Inflammatory macrophage treated with lipopolysaccharide for 1 hour (primary cell): Measurements from ENCODE around the gene RSAD1.
"Not testable (repeated sequence)": the region's sequence is repeated elsewhere in the genome, so short reads cannot be mapped to it uniquely, and the experiment has no call there.

Experiments
- DNase-seq, 2 donors: peaks; one replicate each; pipeline ENCODE4 v3.0.0-alpha.2; 2020 to 2022

RSAD1 gene

DNA sequence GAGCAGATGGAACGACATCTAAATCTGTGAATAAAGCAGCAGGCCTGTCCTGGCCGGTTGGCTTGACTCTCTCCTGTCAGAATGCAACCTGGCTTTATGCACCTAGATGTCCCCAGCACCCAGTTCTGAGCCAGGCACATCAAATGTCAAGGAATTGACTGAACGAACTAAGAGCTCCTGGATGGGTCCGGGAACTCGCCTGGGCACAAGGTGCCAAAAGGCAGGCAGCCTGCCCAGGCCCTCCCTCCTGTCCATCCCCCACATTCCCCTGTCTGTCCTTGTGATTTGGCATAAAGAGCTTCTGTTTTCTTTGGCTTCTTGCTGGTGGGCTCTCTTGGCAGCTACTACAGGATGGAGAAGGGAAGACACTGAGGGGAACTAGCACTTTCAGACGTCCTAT lies 4.1 kb upstream of the RSAD1 start:
- DNase-seq: no peak

DNA sequence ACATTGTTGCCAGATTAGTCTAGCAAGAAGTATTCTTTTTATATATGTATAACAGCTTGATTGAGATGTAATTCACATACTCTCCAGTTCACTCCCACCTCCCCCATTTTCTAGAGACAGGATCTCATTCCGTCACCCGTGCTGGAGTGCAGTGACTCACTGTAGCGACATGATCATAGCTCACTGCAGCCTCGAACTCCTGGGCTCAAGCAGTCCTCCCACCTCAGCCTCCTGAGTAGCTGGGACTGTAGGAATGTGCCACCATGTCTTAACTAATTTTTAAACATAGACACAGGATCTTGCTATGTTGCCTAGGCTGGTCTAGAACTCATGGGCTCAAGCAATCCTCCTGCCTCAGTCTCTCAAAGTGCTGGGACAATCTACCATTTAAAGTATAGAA lies 3.3 kb upstream of the RSAD1 start:
- DNase-seq: no peak

DNA sequence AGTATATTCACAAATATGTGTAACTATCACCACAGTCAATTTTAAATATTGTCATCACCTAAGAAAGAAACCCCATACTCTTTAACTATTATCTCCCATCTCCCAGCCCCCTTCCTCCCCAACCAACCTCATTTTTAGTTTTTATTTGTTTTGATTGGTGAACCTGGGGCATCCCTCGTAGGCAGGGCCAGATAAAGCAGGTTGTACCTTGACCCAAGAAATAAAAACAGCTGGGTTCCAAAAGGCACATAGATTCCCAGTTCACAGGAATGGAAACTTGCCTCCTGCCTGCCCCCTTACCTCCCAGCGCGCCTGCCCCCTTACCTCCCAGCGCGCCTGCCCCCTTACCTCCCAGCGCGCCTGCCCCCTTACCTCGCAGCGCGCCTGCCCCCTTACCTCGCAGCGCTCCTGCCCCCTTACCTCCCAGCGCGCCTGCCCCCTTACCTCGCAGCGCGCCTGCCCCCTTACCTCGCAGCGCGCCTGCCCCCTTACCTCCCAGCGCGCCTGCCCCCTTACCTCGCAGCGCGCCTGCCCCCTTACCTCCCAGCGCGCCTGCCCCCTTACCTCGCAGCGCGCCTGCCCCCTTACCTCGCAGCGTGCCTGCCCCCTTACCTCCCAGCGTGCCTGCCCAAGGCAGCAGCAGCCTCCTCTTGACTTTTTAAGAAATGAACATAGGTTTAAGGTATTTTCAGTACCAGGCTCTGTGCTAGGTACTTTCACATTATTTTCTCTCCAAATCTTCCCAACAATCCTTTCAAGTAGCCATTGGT lies 2.7 kb upstream of the RSAD1 start:
- DNase-seq: not testable (repeated sequence)

DNA sequence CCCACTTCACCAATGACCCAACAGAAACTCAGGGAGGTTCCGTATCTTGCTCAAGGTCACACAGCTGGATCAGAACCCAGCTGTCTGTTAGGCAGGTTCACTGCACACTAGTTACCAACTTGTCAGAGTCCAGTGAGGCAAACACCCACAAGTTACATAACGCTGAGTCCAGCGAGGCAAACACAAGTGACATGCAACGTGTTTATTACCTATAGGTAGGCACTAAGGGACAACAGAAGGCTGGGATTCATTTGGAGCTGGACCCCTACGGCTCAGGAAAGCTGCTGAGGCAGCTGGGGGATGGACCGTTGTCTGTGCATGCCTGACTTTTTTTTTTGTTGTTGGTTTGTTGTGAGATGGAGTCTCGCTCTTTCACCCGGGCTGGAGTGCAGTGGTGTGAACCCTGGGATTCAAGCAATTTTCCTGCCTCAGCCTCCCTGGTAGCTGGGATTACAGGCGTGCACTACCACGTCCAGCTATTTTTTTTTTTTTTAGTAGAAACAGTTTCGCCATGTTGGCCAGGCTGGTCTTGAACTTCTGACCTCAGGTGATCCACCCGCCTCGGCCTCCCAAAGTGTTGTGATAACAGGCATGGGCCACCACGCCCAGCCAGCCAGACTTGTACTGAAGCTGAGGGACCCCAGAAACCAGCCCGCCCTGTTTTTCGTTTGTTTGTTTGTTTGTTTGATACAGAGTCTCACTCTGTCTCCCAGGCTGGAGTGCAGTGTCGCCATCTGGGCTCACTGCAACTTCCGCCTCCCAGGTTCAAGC lies 1.9 kb upstream of the RSAD1 start:
- DNase-seq: no peak

DNA sequence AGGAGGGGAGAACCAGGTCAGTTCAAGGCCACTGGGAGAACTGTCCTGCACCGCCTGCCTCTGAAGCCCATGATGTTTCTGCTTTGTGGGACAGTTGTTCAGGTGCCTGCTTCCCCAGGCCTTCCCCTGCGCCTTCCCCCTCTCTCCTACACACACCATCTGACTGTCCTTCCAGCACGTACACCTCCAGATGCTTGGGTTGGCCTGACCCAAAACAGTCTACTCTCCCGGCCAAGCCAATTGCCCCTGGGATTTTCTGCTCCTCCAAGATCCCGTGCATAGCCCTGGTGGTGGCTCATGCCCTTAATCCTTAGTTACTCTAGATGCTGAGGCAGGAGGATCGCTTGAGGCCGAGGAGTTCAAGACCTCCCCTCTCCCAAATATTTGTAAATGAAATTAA lies 684 bp upstream of the RSAD1 start:
- no peak for DNase-seq

DNA sequence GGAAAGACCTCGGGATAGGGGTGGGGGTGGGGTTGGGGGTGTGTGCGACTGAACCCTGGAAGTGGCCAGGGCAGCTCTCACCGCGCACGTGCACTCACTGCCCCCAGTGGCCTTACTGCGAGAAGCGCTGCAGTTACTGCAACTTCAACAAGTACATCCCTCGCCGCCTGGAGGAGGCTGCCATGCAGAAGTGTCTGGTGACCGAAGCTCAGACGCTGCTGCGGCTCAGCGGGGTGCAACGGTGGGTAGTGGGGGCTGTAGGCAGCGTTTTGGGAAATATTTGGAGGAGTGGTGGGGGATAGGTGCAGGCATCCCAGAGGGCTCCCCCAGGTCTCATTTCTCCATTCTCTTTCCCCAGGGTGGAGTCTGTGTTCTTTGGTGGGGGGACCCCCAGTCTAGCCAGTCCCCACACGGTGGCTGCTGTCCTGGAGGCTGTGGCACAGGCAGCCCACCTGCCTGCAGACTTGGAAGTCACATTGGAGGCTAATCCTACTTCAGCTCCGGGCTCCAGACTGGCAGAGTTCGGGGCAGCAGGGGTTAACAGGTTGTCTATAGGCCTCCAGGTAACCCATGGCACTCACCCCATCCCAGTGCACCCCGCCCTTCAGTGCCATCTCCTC lies 972 bp downstream of the RSAD1 start:
- peak; percentile 66 to 69 for DNase-seq

DNA sequence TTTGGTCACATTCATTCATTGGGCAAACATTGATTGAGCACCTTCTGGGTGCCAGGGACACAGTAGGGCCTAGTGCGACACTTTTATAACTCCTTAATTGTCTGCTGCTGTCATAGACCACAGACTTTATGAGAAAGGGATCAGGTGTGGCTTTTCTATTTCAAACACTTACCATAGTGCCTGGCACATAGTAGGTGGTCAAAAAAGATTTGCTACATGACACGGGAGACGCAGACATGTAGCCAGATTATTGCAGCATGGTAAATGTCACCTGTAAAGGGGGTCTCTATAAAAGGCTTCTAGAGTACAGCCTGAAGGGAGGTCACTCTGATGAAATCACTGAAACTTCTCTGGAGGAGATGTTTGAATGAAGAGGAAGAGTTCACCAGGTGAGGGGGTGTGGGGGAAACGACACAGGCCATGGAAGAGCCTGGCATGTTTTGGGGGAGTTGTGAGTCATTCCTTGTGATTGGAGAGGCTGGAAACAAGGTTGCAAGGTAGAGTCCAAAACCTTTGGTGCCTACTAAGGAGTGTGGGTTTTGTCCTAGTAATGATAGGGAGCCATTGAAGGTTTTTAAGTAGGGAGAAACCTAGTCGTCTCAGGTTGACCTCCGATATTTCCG lies 1.6 kb downstream of the RSAD1 start:
- no peak for DNase-seq

DNA sequence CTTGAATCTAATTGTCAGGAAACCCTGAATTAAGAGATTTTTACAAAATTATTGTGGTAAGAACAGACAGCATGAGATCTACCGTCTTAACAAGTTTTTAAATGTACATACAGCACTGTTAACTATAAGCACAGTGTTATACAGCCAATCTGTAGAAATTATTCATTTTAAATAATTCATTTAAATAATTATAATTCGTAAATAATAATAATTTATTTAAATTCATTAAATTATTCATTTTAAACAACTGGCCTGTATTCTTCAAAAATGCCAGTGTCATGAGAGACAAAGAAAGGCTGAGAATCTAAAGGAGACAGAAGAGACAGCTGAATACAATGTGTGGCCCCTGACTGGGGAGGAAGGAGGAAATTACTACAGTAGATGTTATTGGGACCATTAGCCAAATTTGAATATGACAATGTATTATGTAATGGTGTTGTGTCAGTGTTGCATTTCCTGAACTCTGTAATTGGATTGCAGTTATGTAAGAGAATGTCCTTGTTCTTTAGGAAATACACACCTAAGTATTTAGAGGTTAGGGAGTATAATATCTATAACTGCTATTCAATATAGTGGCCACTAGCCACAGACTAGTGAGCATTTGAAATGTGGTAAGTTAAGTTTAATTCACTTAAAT lies 2.3 kb downstream of the RSAD1 start:
- DNase-seq: peak; percentile 69 to 78

DNA sequence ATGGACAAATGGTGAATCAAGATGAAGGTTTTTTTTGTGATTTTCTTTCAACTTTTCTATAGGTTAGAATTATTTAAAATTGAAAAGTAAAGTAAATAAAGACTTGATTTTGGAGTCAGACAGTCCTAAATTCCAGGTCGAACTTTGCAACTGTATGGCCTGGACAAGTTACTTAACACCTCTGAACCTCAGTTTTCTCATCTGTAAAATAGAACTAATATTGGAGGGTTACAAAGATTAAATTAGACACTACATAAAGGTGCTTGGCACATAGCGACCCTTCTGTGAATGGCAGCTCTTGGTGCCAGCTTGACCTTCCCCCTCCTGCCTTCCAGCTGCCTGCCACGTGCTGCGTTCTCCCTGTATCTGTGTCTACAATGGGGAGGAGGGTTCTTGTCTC lies 3.0 kb downstream of the RSAD1 start:
- DNase-seq: no peak

DNA sequence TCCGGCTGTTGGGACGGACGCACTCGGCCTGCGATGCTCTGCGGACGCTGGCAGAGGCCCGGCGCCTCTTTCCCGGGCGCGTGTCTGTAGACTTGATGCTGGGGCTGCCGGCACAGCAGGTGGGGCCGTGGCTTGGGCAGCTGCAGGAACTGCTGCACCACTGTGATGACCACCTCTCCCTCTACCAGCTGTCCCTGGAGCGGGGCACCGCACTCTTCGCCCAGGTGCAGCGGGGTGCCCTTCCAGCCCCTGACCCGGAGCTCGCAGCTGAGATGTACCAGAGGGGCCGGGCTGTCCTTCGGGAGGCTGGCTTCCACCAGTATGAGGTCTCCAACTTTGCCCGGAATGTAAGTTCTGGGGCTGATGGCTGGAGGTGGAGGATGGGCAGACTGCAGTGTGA lies 3.5 kb downstream of the RSAD1 start:
- DNase-seq: no peak

DNA sequence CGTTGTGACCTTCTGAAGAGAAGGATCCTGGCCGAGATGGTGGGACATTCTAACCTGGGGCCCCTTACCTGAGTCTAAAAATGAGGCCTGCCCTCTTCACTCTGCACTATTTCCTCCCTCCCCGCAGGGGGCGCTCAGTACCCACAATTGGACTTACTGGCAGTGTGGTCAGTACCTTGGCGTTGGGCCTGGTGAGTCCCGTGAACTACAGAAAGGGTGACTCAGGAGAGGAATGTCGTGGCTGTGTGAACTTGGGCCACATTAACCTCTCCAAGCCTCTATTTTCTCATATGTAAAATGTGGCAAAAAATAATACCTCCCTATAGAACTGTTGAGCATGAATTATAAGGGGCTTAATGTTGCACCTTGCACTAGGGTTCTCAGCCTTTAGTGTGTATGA lies 3.9 kb downstream of the RSAD1 start:
- DNase-seq: peak; percentile 84 to 91

DNA sequence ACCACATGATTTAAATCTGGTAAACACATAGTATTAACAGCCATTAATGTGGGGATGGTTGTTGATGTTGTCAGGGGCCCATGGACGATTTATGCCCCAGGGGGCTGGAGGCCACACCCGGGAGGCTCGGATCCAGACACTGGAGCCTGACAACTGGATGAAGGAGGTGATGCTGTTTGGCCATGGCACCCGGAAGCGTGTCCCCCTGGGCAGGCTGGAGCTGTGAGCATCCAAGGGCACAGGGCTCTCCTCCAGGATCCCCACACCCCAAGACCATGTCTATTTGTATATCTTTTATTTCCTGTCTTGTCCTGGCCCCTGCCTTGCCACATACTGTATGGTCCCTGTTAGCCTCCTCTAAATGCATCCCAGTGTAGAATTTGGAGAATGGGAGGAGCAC lies 4.6 kb downstream of the RSAD1 start:
- no peak for DNase-seq

DNA sequence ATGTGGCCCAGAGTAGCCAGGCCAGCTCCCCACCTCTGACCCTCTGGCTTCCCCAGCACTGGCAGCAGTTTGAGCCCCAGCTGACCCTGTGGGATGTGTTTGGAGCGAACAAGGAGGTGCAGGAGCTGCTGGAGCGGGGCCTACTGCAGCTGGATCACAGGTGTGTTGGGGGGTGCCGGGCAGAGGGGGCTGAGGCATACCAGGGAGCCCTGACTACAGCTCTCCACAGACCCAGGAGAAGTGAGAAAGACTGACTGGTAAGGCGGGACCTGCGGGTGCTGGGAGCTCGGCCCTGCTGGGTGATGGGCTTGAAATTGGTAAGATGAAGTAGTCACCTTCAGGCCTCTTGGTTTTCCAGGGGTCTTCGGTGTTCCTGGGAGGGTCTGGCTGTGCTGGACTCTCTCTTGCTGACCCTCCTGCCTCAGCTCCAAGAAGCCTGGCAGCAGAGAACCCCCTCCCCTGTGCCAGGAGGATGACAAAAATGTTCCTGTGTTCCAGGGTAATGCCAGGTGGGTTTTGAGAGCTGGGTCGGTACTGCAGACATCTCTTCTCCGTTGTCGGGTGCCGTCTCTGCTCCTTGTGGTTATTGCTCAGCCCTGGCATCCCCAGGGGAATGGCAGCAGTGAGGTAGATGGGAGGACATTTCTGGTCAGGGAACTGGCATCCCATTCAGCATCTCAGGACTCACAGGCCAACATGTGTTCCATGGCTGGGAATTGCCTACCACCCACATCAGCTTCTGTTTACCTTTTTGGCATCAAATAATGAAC lies 5.9 kb downstream of the RSAD1 start:
- DNase-seq: no peak

DNA sequence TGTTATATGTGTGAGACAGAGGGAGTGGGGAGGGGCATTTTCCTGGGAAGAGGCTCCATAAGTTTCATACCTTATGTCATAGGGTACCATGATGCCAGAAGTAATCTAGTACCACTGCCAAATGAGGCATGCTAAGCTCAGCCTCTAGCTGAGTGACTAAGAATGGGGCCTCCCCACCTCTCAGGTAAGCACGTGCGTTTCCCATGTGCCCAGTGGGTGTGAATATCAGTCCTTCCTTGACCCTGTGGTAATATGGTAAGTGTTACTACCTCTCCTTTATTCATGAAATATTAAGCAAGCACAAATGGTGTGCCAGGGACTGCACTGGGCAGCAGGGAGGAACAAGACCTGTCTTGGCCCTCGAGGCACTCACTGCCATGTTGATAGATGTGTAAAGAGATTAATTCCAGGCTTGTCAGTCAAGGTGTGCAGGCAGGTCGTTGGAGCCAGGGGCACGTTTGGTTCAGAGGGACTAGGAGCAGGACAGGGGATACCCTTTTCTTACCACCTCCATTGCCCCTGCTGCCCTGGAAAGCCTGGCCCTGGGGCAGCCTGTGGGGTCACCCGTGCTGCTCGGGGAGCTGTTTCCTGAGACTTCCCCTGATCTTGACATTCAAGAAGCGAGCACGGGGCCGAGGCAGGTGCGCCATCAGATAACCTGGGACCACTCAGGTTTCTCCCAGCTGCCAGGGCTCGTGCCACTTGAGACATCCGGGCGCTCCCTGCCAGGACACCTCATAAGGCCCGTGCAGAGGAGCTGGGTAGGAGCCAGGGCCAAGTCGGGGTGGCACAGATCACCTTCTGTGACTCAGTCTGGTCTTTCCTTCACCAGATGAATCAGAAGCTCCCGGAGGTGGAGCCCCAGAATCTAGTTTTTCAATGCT lies 8.8 kb downstream of the RSAD1 start:
- no peak for DNase-seq

DNA sequence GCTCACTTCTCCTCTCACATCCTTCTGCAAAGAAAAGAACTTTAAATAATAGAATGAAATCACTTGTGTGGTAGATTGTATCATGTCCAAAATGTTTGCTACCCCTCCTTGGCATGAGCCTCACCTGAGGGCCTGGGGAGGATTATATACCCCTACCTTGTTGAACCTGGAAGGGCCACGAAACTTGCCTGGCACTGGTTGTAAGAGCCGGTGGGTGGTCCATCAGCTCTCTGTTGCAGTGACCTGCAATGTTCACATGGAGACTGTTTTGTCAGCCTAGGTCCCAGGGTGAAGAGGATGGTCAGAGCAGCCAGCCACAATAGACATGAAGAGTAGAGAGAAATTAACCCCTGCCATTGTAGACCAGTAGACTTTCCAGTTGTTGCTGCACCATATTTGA lies 10.2 kb downstream of the RSAD1 start:
- no peak for DNase-seq

DNA sequence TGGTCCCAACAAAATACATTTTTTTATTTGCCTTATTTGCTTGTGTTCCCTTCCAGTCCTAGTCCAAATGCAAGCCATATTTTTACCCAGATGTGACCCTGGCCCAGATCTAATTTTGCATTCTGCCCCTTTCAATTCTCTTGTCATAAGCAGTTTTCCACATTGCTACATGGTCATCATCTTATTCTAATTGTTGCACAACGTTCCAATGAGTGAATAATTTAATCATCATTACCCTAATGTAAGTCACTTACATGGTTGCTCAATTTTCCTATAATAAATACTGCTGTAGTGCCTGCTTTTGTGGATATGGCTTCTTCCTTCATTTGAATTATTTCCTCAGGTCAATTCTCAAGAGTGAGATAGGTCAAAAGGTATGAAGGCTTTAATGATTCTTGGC lies 12.8 kb downstream of the RSAD1 start:
- no peak for DNase-seq

DNA sequence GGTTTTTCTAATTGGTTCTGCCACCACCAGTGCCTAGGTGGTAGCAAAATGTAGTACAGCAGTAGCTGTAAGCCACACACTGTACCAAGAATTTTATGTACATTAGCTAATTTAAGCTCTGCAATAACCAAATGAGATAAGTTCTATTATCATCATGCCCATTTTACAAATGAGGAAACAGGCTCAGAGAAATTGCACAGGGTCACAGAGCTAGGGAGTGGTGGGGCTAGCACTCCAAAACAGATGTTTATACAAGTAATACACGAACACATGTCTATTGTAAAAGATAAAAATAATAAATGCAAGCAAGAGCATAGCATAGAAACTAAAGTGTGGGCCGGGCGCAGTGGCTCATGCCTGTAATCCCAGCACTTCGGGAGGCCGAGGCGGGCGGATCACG lies 13.6 kb downstream of the RSAD1 start:
- no peak for DNase-seq

DNA sequence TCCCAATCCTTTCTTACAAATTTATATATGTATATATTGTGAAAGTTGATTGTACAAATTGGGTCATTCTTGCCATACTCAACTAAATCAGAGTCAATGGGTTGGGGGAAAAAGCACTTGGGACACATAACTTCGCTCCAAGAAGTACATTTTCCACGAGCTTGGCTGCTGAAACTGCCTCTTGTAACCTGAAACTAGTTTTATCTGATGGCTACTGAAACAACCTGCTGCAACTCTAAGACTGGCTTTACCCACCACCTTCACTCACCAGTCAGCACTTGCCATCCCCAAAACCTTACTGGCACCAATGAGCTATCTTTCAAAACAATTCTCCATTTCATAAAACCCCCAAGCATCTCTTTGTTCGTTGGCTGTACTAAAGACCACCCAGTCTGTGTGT lies 15.1 kb downstream of the RSAD1 start:
- no peak for DNase-seq

DNA sequence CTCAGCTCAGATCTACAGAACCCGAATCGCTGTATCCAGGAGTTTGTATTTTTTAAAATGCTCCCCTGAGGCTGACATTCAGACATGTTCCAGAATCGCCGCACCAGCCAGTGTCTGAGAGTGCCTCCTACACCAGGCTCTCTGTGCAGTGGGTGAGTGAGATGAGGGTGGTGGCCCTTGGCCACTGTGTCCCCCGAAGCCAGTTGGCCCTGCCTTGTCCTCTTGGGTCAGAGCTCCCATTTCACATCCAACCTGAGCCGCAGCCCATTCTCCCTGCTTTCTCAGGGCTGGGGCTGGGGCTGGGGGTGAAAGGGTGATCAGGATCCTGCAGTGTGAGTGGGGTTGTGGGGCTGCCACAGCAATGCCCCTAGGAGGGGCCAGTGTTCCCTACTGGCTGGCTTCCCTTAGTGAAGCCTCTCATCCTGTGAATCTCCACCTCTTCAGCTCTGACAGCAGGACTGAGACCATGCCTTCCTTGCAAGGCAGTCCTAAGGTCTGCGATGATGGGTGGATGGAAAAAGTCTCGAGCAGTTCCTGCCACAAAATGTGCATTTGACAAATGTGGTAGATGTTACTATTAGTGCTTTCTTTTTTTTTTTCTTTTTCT lies 16.7 kb downstream of the RSAD1 start:
- no peak for DNase-seq

DNA sequence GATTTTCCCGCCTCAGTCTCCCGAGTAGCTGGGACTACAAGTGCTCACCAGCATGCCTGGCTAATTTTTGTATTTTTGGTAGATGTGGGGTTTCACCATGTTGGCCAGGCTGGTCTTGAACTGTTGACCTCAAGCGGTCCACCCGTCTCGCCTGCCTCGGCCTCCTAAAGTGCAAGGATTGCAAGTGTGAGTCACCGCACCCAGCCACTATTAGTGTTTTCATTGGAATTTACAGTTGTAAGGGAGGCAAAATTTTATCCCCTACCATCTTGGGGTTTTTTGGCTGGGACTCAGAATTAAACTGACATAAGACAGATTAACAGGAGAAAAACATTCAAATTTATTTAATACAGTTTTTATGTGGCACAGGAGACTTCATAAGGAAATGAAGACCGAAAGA lies 17.3 kb downstream of the RSAD1 start:
- DNase-seq: no peak
